ENCODE results near the gene CRTC3.
"Not testable (repeated sequence)": the region's sequence is repeated elsewhere in the genome, so short reads cannot be mapped to it uniquely, and the experiment has no call there.

The CRTC3 gene

DNA sequence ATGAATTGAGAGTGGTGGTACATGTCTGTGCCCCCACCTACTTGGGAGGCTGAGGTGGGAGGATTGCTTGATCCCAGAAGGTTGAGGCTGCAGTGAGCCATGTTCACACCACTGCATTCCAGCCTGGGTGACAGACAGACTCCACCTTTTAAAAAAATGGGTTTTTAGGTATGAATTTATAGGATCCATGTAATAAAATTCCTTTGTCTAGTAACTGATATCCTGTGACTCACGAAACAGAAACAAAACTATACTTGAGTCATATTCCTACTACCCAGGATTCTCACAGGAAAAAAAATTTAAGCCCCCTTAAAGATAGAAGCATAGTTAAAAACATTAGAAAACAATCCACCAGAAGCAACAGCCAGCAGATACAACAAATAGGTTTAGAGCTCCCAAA lies 10.0 kb upstream of the CRTC3 start:
- in situ Hi-C loops (cut with HindIII; ENCODE audit: low sequenced_read_pairs): no loop called here

DNA sequence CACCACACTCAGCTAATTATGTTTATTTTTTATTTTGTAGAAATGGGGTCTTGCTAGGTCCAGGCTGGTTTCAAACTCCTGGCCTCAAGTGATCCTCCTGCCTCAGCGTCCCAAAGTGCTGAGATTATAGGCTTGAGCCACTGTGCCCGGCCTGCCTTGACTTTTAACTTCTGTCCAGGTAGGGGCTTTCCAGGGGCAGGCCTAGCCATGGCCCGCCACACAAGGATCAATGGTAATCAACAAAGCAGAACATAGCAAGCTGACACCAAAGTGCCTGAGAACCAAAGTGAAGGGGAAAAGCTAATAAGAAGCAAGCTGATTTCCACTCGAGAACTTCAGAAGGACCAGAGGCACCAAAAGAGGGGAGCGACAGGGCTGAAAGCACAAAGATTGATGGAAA lies 9.4 kb upstream of the CRTC3 start:
- in situ Hi-C loops (cut with HindIII; ENCODE audit: low sequenced_read_pairs): no loop called here

DNA sequence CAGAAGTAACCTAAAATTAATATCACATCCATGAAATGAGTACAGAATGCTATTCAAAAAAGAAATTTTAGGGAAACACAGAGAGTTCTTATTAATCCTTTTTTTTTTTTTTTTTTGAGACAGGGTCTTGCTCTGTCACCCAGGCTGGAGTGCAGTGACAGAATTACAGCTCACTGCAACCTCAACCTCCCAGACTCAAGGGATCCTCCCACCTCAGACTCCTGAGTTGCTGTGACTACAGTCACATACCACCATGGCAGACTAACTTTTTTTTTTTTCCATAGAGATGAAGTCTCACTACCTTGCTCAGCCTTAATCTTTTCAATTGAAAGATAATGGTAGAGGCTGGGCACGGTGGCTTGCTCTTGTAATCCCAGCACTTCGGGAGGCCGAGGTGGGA lies 6.3 kb upstream of the CRTC3 start:
- in situ Hi-C loops (cut with HindIII; ENCODE audit: low sequenced_read_pairs): no loop called here

DNA sequence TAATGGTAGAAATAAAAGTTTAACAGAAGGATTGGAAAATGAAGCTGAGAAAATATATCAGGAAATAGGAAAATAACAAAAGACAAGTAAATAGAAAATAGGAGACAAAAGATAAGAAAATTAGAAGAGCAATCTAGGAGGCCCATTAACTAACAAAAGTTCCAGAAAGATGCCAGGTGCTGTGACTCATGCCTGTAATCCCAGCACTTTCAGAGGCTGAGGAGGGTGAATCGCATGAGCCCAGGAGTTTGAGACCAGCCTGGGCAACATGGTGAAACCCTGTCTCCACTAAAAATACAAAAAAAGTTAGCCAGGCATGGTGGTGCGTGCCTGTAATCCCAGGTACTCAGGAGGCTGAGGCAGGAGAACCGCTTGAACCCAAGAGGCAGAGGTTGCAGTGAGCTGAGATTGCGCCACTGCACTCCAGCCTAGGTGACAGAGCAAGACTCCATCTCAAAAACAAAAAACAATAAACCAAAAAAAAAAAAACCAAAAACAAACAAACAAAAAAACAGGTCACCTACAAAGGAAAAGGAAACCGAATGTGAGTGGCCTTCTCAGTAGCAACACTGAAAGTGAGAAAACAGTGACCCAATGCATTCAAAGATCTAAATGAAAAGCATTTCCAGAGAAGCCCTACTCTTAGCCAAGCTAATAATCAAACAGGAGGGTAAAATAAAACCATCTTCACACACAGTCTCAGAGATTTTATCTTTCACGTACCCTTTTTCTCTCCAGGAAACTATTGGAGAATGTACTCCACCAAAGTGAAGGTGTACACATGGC lies 5.5 kb upstream of the CRTC3 start:
- in situ Hi-C loops (cut with HindIII; ENCODE audit: low sequenced_read_pairs): not testable (repeated sequence)

DNA sequence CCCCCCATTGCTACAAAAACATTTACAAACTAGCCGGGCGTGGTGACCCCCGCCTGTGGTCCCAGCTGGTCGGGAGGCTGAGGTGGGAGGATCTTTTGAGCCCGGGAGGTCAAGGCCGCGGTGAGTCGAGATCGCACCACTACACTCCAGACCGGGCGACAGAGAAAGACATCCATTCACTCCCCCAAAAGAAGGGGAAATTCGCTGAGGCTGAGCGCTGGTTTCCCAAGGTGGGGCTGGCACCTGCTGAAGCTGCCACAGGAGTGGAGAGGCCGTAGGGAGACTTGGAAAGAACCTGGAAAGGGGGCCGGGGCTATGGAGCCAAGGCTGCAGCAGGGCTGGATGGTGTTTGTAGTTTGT lies 732 bp upstream of the CRTC3 start:
- in situ Hi-C loops (cut with HindIII; ENCODE audit: low sequenced_read_pairs): no loop called here

DNA sequence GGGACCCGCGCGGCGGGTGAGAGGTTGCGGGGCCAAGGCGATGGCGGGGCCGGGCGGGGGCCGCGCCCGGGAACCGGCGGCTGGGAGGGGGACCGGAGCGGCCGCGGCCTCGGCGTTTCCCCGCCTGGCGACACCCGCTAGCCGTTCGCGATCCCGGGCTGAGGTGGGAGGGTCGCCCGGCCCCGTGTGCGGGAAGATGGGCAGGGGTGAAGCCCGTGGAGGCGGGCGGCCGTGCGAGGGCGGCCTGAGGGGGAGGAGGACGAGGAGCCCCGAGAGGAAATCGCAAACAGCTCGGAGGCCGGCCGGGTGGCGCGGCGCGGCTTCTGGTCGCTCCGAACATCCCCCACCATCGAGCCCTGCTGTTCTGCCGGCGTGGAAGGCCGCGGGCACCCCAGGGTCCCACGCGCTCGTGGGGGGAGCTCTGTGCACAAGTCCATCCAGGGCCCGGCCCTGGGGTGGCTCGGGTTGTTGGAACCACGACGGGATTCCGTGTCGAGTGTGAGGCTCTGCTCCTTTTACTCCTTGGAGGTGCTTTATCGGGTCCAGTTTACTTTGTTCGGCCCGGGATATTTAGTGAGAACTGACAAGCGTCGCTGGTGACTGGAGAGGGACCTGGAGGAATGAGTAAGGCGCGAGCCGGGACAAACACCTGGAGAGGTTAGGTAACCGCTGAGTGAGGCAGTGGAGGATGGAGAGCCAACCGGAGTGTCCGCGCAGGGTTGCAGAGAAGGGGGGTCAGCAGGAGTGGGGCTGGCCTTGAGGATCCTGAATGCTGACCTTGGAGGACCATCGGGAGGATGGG lies 728 bp downstream of the CRTC3 start:
- in situ Hi-C loops (cut with HindIII; ENCODE audit: low sequenced_read_pairs): no loop called here

DNA sequence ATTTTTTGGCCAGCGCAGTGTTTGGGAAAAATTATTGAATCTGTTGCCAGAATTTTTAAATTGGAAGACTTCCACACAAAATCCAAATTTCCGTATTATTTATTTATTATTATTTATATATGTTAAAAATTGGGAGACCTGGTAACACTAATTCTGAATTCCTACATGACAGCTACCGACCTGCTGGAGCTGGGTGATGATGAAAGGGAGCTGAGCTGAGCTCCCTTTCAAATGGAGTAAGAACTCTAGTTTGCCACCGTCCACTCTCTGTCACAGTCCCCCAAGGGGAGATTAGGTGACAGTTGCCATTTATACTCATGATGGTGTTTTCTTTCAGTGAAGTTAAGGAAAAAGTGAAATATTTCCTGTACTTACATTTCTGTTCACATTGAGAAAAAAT lies 1.4 kb downstream of the CRTC3 start:
- in situ Hi-C loops (cut with HindIII; ENCODE audit: low sequenced_read_pairs): no loop called here

DNA sequence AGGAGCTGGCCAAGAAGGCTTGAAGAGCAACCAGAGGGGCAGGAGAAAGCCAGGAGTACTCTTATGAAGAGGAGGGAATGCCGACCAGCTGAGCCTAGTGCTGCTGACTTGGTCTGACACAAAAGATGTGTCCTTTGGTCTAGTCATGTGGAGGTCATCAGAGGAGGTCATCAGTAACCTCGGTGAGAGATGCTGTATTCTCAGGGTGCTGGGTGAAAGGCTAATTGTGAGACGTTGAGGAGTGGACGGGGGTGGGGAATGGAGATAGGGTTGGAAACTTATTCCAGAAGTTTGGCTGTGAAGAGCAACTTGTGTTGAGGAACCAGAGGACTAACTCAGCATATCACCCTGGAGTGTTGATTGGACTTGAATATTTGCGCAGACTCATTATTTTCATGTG lies 5.5 kb downstream of the CRTC3 start:
- in situ Hi-C loops (cut with HindIII; ENCODE audit: low sequenced_read_pairs): no loop called here

DNA sequence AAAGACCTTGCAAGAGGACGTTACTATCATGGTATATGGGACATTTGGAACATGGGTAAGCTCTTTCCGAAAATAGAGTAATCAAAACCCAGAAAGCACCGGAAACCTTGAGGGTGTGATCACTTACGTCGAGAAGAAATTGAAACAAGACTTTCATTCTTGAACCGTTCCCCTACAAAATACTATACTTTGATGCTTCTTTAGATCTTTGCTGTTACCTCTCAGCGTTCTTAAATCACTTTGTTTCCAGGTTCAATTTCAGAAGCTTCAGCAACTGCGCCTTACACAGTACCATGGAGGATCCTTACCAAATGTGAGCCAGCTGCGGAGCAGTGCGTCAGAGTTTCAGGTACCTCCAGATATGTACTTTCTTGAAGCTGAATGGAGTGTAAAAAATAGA lies 10.1 kb downstream of the CRTC3 start:
- in situ Hi-C loops (cut with HindIII; ENCODE audit: low sequenced_read_pairs): no loop called here

DNA sequence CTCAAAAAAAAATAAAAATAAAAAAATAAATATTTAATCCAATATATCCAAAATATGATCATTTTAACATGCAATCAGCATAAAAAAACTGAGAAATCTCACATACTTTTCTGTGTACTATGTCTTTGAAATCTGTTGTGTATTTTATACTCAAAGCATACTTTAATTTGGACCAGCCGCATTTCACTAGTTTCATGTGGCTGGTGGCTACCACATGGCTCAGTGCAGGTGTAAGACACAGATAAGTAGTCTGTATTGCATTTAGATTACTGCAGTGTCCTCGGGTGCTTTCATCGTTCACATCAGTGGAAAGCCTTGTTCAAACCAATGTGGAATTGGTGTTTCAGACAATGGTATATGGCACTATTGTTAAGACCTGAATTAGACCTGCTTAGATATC lies 11.0 kb downstream of the CRTC3 start:
- in situ Hi-C loops (cut with HindIII; ENCODE audit: low sequenced_read_pairs): no loop called here

DNA sequence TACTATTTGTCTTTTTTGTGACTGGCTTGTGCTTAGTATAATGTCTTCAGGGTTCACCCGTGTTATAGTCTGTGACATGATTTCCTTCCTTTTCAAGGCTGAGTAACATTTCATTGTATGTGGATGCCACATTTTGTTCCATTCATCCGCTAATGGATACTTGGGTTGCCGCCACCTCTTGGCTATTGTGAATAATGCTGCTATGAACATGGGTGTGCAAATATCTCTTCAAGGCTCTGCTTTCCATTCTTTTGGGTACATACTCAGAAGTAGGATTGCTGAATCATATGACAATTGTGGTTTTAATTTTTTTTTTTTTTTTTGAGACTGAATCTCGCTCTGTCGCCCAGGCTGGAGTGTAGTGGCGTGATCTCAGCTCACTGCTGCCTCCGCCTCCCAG lies 15.4 kb downstream of the CRTC3 start:
- in situ Hi-C loops (cut with HindIII; ENCODE audit: low sequenced_read_pairs): no loop called here

DNA sequence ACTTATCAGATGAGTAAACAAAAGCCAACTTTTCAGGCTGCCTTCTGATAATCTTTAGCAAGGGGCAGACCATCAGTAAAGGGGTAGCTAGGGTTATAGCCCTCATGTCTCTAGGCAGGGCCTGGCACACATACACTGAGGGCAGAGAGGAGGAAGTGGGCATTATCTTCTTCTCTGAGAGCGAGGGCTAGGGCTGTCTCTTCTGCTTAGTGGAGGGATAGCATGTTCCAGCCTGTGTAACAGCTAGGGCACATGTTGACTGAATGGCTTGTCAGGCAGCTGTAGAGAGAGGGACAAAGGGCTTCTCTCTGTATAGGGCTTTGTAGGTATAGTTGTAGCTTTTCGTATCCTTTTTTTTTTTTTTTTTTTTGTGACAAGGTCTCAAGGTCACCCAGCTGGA lies 17.8 kb downstream of the CRTC3 start:
- in situ Hi-C loops (cut with HindIII; ENCODE audit: low sequenced_read_pairs): no loop called here

DNA sequence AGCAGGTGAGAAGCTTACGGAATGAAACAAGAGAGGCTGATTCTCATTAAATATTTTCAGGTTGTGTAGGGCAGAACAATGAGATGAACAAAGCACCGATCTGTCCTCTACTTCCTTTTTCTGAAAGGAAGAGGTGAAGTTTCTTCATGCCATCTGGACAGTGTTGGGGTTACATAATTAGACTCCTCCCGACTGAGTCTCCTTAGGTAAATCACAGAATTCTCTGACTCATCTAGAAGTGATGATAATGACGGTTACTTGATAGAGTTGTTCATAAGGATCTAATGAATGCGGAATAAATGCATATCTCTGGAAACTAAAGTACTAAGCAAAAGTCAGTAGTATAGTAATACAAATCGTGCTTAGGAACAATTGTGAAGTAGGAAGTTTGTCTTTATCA lies 21.2 kb downstream of the CRTC3 start:
- in situ Hi-C loops (cut with HindIII; ENCODE audit: low sequenced_read_pairs): no loop called here

DNA sequence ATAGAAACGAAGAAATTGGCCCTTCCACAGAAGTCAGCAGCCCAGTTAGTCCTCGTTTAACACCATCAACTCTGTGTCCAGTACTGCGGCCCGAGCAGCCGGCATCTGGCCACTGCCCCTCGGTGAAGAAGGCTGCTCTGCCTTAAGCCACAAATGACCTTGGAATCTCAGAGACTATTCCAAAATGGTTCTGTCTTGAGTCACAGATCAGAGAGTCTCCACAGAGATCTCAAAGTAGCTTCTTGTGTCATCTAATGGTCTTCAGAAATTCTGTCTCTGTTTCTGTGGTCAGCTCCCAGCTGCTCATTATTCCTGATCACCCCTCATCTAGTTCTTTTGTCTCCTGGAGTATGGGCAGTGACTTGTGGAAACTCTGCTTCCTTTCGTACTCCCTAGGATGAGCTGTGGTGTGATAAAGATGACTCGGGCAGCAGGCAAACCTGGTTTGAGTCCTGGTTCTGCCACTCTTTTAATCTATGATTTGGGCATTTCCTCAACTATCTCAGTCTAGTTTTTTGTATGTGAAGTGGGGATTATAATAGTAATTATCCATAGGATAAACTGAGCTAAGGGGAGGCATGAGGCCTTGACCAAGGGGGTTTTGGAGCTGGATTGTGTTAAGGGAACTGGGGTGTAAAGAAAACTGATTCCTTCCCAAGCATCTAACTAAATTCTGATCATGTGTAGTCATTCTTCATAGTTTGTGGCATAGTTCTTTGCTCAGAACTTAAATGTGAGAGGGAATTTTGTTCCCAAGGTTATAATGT lies 22.6 kb downstream of the CRTC3 start:
- in situ Hi-C loops (cut with HindIII; ENCODE audit: low sequenced_read_pairs): no loop called here

DNA sequence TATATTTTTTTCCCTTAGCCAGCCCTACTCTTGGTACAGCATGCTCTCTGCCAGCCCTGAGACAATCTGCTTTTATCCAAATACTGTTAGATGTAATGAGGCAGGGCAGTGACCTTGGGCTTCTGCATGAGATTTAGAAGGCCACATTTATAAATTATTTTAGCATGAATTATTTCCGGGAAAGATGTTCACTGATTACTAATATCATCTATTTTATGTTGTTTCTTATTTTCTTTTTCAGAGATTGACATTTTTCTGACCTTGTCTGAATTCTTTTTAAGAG lies 23.1 kb downstream of the CRTC3 start:
- in situ Hi-C loops (cut with HindIII; ENCODE audit: low sequenced_read_pairs): no loop called here

DNA sequence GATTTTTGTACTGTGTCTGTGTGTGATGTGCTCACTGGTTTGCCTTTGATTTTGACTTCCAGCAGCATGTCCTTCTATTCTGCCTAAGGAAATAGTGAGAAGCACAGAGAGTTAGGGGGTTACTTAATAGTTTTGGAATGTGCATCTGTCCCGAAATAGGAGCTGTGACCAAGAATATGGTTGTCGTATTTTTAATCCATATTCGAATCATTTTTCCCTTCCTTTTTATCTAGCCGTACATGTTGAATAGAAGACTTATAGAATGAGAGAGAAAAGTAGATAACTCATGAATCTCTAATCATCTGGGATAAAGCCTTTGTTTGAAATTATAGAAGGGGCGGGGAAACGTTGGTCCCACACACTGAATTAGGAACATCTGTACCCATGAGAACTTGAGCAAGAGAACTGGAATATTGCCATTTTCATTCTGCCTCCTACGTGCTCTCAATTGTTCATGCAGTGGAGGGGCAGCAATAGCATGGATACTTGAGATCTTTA lies 23.6 kb downstream of the CRTC3 start:
- in situ Hi-C loops (cut with HindIII; ENCODE audit: low sequenced_read_pairs): no loop called here

DNA sequence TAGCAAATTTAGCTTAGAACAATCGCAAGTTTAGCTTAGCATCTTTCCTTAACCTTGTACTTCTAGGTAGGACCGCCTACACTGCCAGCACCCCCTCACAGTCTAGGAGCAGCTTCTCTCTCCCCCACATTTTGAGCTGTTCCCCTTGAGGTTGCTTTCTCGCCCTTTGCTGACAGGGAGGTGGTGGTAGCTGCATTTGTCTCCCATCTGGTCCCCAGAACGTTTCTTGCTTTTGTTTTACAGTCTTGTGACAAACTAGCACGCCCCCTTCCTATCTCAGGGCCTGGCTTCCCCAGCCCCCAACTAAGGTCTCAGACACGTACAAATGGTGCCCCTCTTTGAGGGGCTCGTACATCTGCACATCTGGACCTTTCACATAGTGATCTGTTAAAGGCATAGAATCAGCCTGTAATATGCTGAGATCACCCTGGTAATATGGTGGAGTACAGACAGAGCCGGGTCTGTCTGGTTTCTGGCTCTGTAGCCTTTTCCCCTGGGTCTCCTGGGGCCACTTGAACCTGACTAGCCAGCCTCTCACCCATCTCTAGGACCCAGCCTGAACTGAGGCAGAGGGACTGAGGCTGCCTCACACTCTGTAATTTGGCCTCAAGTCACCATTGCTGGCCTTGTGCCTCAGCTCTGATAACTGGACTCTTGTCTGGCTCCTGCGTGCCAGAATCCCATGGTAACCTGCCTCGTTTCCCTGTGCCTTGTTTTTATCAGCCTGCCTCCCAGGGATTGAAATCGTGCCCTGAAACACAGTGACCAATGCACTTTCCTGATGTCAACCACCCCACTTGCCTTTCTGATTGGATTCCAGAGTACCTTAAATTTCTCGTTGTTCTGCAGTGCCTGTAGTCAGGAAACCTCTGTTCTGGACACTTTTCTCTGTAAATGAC lies 27.7 kb downstream of the CRTC3 start:
- in situ Hi-C loops (cut with HindIII; ENCODE audit: low sequenced_read_pairs): no loop called here

DNA sequence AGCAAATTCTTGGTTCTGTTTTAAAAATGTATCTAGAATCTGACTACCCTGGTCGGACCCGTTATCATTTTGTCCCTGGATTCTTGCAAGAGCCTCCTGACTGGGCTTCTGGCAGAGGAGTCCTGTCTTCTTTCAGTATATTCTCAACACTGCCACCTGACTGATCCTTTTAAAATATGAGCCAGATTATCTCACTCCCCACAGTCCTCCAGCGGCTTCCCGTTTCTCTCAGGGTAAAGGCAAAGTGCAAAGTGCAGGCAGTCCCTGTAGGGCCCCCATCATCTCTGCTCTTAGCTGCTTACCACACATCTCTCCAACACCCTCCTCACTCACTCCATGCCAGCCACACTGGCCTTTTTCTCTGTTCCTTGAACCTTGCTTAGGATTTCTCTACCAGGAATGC lies 28.4 kb downstream of the CRTC3 start:
- in situ Hi-C loops (cut with HindIII; ENCODE audit: low sequenced_read_pairs): no loop called here

DNA sequence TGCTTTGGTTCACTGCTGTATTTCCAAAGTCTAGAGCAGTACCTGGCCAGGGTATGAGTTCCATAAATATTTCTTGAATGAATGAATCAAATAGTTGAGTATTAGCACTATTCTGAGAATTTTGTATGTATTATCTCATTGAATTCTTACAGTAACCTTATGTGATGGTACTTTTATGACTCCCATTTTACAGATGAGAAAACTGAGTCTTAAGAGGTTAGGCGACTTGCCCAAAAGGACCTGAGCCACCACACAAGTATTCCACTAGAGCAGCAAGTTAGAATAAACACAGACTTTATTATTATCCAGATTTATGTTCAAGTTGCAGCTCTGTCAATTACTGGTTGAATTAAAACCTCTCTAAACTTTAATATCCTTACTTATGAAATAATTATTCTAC lies 29.4 kb downstream of the CRTC3 start:
- in situ Hi-C loops (cut with HindIII; ENCODE audit: low sequenced_read_pairs): no loop called here

DNA sequence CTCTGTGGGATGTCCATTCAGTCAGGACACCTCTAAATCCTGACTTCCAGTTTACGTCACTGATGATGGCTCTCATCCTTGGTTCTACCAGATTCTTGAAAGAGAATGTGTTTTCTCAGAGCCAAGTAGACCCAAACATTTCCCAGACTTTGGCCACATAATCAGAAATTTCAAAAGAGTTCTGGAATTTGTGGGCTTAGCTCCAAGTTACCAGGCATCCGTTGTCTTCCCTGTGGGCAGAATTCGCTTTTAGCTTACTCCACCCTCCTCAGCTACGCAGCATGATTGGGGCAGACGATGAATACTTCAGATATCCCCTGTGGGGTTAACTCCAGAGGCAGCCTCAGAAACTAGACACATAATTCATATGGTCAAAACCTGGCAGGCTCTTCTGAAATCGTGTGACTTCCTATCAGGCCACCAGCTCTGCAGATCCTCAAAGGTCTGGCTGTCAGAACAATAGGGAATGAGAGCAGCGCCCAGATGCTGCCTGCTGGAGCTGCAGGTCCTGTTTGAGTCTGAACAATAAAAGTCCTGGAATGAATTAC lies 30.6 kb downstream of the CRTC3 start:
- in situ Hi-C loops (cut with HindIII; ENCODE audit: low sequenced_read_pairs): loop anchor here (5.0 kb wide), 1 partner anchor 52 kb away; no protein-coding TSS in a partner anchor
